Smooth muscle cell (in vitro differentiated cells): Measurements from ENCODE around the gene PP2D1. TPM values are rescaled to one million over a fixed set of nuclear protein-coding genes. Genes with fewer than 3 reads are reported as not detected.
"Not testable (repeated sequence)": the region's sequence is repeated elsewhere in the genome, so short reads cannot be mapped to it uniquely, and the experiment has no call there.

ENCODE experiments used
- DNase-seq: peaks from one replicate; lab custom pipeline; 2025; ENCODE audit not compliant: unreplicated experiment; lab: John Stamatoyannopoulos, UW
- H2AFZ ChIP-seq: fragments of 200-600 bp; sonication (generic); 2 replicates; pipeline ENCODE4 v1.6.0; 2016; ENCODE audit warnings: antibody characterized with exemption, low read depth, mild to moderate bottlenecking
- H3F3A ChIP-seq: fragments of 200-600 bp; sonication (generic); 2 replicates; pipeline ENCODE4 v1.6.0; 2017; ENCODE audit warnings: antibody characterized with exemption, low read depth
- H3K27ac ChIP-seq: fragments of 200-600 bp; sonication (generic); 2 replicates; pipeline ENCODE4 v1.5.1; 2016; ENCODE audit warnings: low read depth, mild to moderate bottlenecking
- H3K27me3 ChIP-seq: fragments of 200-600 bp; sonication (generic); 2 replicates; pipeline ENCODE4 v1.6.1; 2016; ENCODE audit warnings: low read depth, mild to moderate bottlenecking
- H3K36me3 ChIP-seq: fragments of 200-600 bp; sonication (generic); 2 replicates; pipeline ENCODE4 v1.5.1; 2016; ENCODE audit warnings: low read depth
- H3K4me1 ChIP-seq: fragments of 200-600 bp; sonication (generic); 2 replicates; pipeline ENCODE4 v1.5.1; 2016; ENCODE audit warnings: low read depth
- H3K4me2 ChIP-seq: fragments of 200-600 bp; sonication (generic); 2 replicates; pipeline ENCODE4 v1.6.0; 2016; ENCODE audit warnings: mild to moderate bottlenecking
- H3K4me3 ChIP-seq: fragments of 200-600 bp; sonication (generic); 2 replicates; pipeline ENCODE4 v1.5.1; 2016; ENCODE audit warnings: mild to moderate bottlenecking
- H3K79me2 ChIP-seq: fragments of 200-600 bp; sonication (generic); 2 replicates; pipeline ENCODE4 v1.6.0; 2016; ENCODE audit warnings: low read depth, mild to moderate bottlenecking
- H3K9ac ChIP-seq: fragments of 200-600 bp; sonication (generic); 2 replicates; pipeline ENCODE4 v1.6.0; 2016; ENCODE audit warnings: low read depth
- H3K9me3 ChIP-seq: fragments of 200-600 bp; sonication (generic); replicated peaks from 2 replicates; pipeline ENCODE4 v1.5.1; 2016; ENCODE audit warnings: low read depth
- H4K20me1 ChIP-seq: fragments of 200-600 bp; sonication (generic); 2 replicates; pipeline ENCODE4 v1.6.0; 2016; ENCODE audit warnings: low read depth
- CTCF ChIP-seq: fragments of 200-600 bp; sonication (generic); IDR thresholded peaks from 2 replicates; pipeline ENCODE4 v1.5.1; 2017; ENCODE audit warnings: borderline replicate concordance, mild to moderate bottlenecking, antibody characterized with exemption; ENCODE audit not compliant: insufficient read depth, poor library complexity, severe bottlenecking
- WGBS: methylation state at CpG from one replicate; pipeline ENCODE4 v1.1.7; 2016; ENCODE audit warnings: low lambda C conversion rate; 5-methylcytosine and 5-hydroxymethylcytosine counted together
- polyA plus RNA-seq: library from polyadenylated mRNA; unstranded; fragments of >200 nt; fragmentation: Nextera tagmentation; extraction: Ambion mirVana; gene quantifications from 2 replicates; pipeline ENCODE4 v1.2.1, GENCODE V29; 2016
- total RNA-seq: library from RNA; depleted of rRNA; stranded (reverse); fragments of >200 nt; gene quantifications from 2 replicates; pipeline ENCODE4 v1.2.3, GENCODE V29; 2014

Gene PP2D1
- total and polyA plus RNA-seq, 2 experiments from 2014 or later = 0.40 TPM; not detected in 1

GRCh38 chr3:20047976-20048883, 36.2 kb upstream of the PP2D1 start:
- H3K4me1 ChIP-seq = no peaks in the 10 kb centered on the region
- peak overlapping the region; percentile 2 for H3K4me3 ChIP-seq
- H3K27me3 ChIP-seq = no peaks in the 10 kb centered on the region
- no peak for TF ChIP-seq CTCF
- no peaks in the 10 kb centered on the region for H3K9me3 ChIP-seq
- H3K9ac ChIP-seq = no peak overlapping the region
- H3F3A ChIP-seq = peaks cover 3% of the 10 kb centered on the region
- peak overlapping the region; percentile 44 for H3K4me2 ChIP-seq
- WGBS = 44% methylated on average over 9 of the region's 9 CpGs
- no peaks in the 10 kb centered on the region for H4K20me1 ChIP-seq
- H2AFZ ChIP-seq = peak overlapping the region; percentile 1
- no peak for DNase-seq
- H3K36me3 ChIP-seq = no peaks in the 10 kb centered on the region
- no peak overlapping the region for H3K27ac ChIP-seq
- H3K79me2 ChIP-seq = no peaks in the 10 kb centered on the region

- Histone ChIP-seq H3F3A (peaks cover 3% of the 10 kb centered on the region), H2AFZ (no peak overlapping the region), H3K79me2 (no peaks in the 10 kb centered on the region), H3K4me1 (no peaks in the 10 kb centered on the region), H3K27ac (no peak overlapping the region), H3K9ac (no peak overlapping the region), H3K4me2 (no peak overlapping the region), H3K36me3 (no peaks in the 10 kb centered on the region), H3K9me3 (no peaks in the 10 kb centered on the region), H4K20me1 (no peaks in the 10 kb centered on the region), H3K27me3 (no peaks in the 10 kb centered on the region), H3K4me3 (no peak overlapping the region)
- TF ChIP-seq CTCF = no peak
- no peak for DNase-seq
- WGBS = 94% methylated on average over 7 of the region's 7 CpGs
Observed at GRCh38 chr3:20047341-20047779, 35.3 kb upstream of the PP2D1 start.

- Histone ChIP-seq H4K20me1 (no peaks in the 10 kb centered on the region), H2AFZ (no peak overlapping the region), H3K27ac (no peak overlapping the region), H3K4me2 (no peak overlapping the region), H3K4me3 (no peak overlapping the region), H3F3A (peaks cover 3% of the 10 kb centered on the region), H3K79me2 (no peaks in the 10 kb centered on the region), H3K4me1 (no peaks in the 10 kb centered on the region), H3K36me3 (no peaks in the 10 kb centered on the region), H3K9me3 (no peaks in the 10 kb centered on the region), H3K27me3 (no peaks in the 10 kb centered on the region), H3K9ac (no peak overlapping the region)
- 93% methylated on average over 1 of the region's 1 CpG for WGBS
- DNase-seq = no peak
- TF ChIP-seq CTCF = no peak
Observed at GRCh38 chr3:20046556-20046955, 34.5 kb upstream of the PP2D1 start.

- H3K9ac ChIP-seq, H3K79me2 ChIP-seq, DNase-seq, H3F3A ChIP-seq, H3K4me1 ChIP-seq, H3K36me3 ChIP-seq, H3K27ac ChIP-seq, H3K9me3 ChIP-seq, H2AFZ ChIP-seq, H3K4me3 ChIP-seq, H3K27me3 ChIP-seq, H4K20me1 ChIP-seq, H3K4me2 ChIP-seq: not testable (repeated sequence)
- WGBS = 94% methylated on average over 3 of the region's 3 CpGs
Observed at GRCh38 chr3:20045141-20045540, 33.1 kb upstream of the PP2D1 start.
